HepG2 (cell line): Measurements from ENCODE around the gene EXOC6B. TPM values are rescaled to one million over a fixed set of nuclear protein-coding genes. Genes with fewer than 3 reads are reported as not detected.
A peak's percentile ranks its signal among the peaks of the same experiment; 100 is the strongest.

Experiments used
- ATAC-seq: fragments of 200-7000 bp; cut with Tn5 transposase; 3 replicates; pipeline ENCODE4 v1.9.1; 2020; ENCODE audit warnings: mild to moderate bottlenecking, moderate library complexity
- BruUV-seq: library from RNA; stranded (reverse); fragments of 400-500 nt; replicated peaks from 2 replicates; lab custom pipeline; 2021; lab: Mats Ljungman, UMichigan
- CTCF ChIA-PET: fragments of 300-600 bp; formaldehyde crosslinking; extraction: SDS; loops from one replicate; lab custom pipeline; 2021; ENCODE audit warnings: low total read pairs, inconsistent platforms, low intra/inter-chr PET ratio; lab: Yijun Ruan, JAX
- POLR2A ChIA-PET: fragments of 350-600 bp; sonication (Branson Sonifier 250); formaldehyde crosslinking; loops from one replicate; lab custom pipeline; 2020; ENCODE audit warnings: antibody characterized with exemption, inconsistent platforms; lab: Yijun Ruan, JAX
- DNase-seq: peaks from one replicate; pipeline ENCODE4 v3.0.0-alpha.2; 2015; ENCODE audit warnings: low spot score
- FAIRE-seq: peaks from 3 replicates; lab custom pipeline; 2011; peaks lifted over from hg19 to GRCh38; lab: Jason Lieb, UNC
- H2AFZ ChIP-seq: one replicate; pipeline ENCODE4 v1.6.1; 2011; ENCODE audit warnings: low read length, inconsistent platforms
- H3K27ac ChIP-seq: fragments of 300-600 bp; 3 replicates; pipeline ENCODE4 v1.8.0; 2011; ENCODE audit warnings: mixed run types, mild to moderate bottlenecking, mixed read lengths, low read length, inconsistent platforms; ENCODE audit not compliant: insufficient read depth; ENCODE audit errors: extremely low read length
- H3K27me3 ChIP-seq, 2 experiments: fragments of 200-600 bp in 1 of 2; 2 replicates in 1 of 2; 3 replicates in 1 of 2; pipeline versions ENCODE4 v1.6.0 to v1.8.0; 2011; ENCODE audit warnings: low read length in 2 of 2, mild to moderate bottlenecking in 2 of 2, moderate library complexity in 2 of 2, inconsistent platforms in 1 of 2; ENCODE audit not compliant: insufficient read depth in 2 of 2, control insufficient read depth in 1 of 2
- H3K36me3 ChIP-seq, 2 experiments: fragments of 200-600 bp in 1 of 2; replicated peaks in 1 of 2; 2 replicates in 1 of 2; 3 replicates in 1 of 2; pipeline versions ENCODE4 v1.5.1 to v1.8.0; 2011; ENCODE audit warnings: low read length in 2 of 2, inconsistent platforms in 1 of 2; ENCODE audit not compliant: insufficient read depth in 2 of 2, control insufficient read depth in 1 of 2
- H3K4me1 ChIP-seq: 2 replicates; pipeline ENCODE4 v1.5.1; 2012; ENCODE audit warnings: low read length, inconsistent platforms; ENCODE audit not compliant: insufficient read depth
- H3K4me2 ChIP-seq: 2 replicates; pipeline ENCODE4 v1.6.0; 2011; ENCODE audit warnings: low read depth, low read length, inconsistent platforms
- H3K4me3 ChIP-seq, 3 experiments: fragments of 200-600 bp in 1 of 3; sonication (generic), shearing (Covaris generic) in 1 of 3; replicated peaks in 1 of 3; 2 replicates each; pipeline ENCODE4 v1.5.1; 2011 to 2016; ENCODE audit warnings: low read length in 3 of 3, inconsistent platforms in 2 of 3, low read depth in 2 of 3, mild to moderate bottlenecking in 2 of 3, control low read depth in 1 of 3, mixed read lengths in 1 of 3; ENCODE audit not compliant: insufficient read depth in 1 of 3
- H3K79me2 ChIP-seq: one replicate; pipeline ENCODE4 v1.6.1; 2011; ENCODE audit warnings: low read length, inconsistent platforms; ENCODE audit not compliant: insufficient read depth
- H3K9ac ChIP-seq: 2 replicates; pipeline ENCODE4 v1.6.0; 2011; ENCODE audit warnings: mild to moderate bottlenecking, low read depth, low read length, inconsistent platforms; ENCODE audit not compliant: insufficient read depth
- H3K9me3 ChIP-seq: 2 replicates; pipeline ENCODE4 v1.5.1; 2012; ENCODE audit warnings: mild to moderate bottlenecking, low read length
- H4K20me1 ChIP-seq: 2 replicates; pipeline ENCODE4 v1.6.0; 2011; ENCODE audit warnings: inconsistent platforms, mild to moderate bottlenecking, low read length, moderate library complexity; ENCODE audit not compliant: insufficient read depth
- ATF7 ChIP-seq, 2 experiments: fragments of 450-650 bp in 1 of 2; sonication (generic) in 1 of 2; formaldehyde crosslinking in 1 of 2; IDR thresholded peaks; 2 replicates each; pipeline versions ENCODE4 v1.4.0 to v1.6.1; 2016 to 2020; ENCODE audit warnings: antibody characterized with exemption in 1 of 2, mild to moderate bottlenecking in 1 of 2, missing genetic modification reagents in 1 of 2
- CEBPB ChIP-seq: IDR thresholded peaks from 2 replicates; pipeline ENCODE4 v1.6.1; 2011; ENCODE audit warnings: low read depth, low read length, improper control_type of control experiment, borderline replicate concordance
- HMGA1 ChIP-seq: sonication (generic); formaldehyde crosslinking; conservative IDR thresholded peaks from 2 replicates; pipeline ENCODE4 v1.4.0; 2020; ENCODE audit warnings: missing genetic modification reagents
- NBN ChIP-seq: fragments of 450-650 bp; conservative IDR thresholded peaks from 2 replicates; pipeline ENCODE4 v1.6.1; 2017
- NFIC ChIP-seq: IDR thresholded peaks from 2 replicates; pipeline ENCODE4 v1.6.1; 2012; ENCODE audit warnings: mild to moderate bottlenecking, low read length, inconsistent platforms
- TCF12 ChIP-seq, 2 experiments: fragments of 450-650 bp in 1 of 2; sonication (generic) in 1 of 2; formaldehyde crosslinking in 1 of 2; IDR thresholded peaks; 2 replicates each; pipeline versions ENCODE4 v1.6.1 to v1.8.0; 2017 to 2022; ENCODE audit warnings: antibody characterized with exemption in 1 of 2, mild to moderate bottlenecking in 1 of 2, missing genetic modification reagents in 1 of 2, moderate library complexity in 1 of 2
- ZFYVE20 ChIP-seq: sonication (generic); formaldehyde crosslinking; IDR thresholded peaks from 2 replicates; pipeline ENCODE4 v1.8.0; 2023; ENCODE audit warnings: low read depth, mild to moderate bottlenecking, moderate library complexity, missing genetic modification reagents, borderline replicate concordance
- ZIK1 ChIP-seq: sonication (generic); formaldehyde crosslinking; IDR thresholded peaks from 2 replicates; pipeline ENCODE4 v1.5.0; 2020; ENCODE audit warnings: mild to moderate bottlenecking, low read depth, missing genetic modification reagents, borderline replicate concordance
- ZNF326 ChIP-seq: sonication (generic); formaldehyde crosslinking; IDR thresholded peaks from 2 replicates; pipeline ENCODE4 v1.4.0; 2020; ENCODE audit warnings: missing genetic modification reagents, borderline replicate concordance
- ZNF546 ChIP-seq: sonication (generic); formaldehyde crosslinking; conservative IDR thresholded peaks from 2 replicates; pipeline ENCODE4 v1.8.1; 2023; ENCODE audit warnings: mild to moderate bottlenecking, missing genetic modification reagents
- ZNF720 ChIP-seq: sonication (generic); formaldehyde crosslinking; IDR thresholded peaks from 2 replicates; pipeline ENCODE4 v1.4.0; 2020; ENCODE audit warnings: missing genetic modification reagents
- ZNF747 ChIP-seq: sonication (generic); formaldehyde crosslinking; IDR thresholded peaks from 2 replicates; pipeline ENCODE4 v1.8.1; 2023; ENCODE audit warnings: missing genetic modification reagents, mild to moderate bottlenecking, borderline replicate concordance
- ZNF749 ChIP-seq: sonication (generic); formaldehyde crosslinking; IDR thresholded peaks from 2 replicates; pipeline ENCODE4 v1.8.0; 2022; ENCODE audit warnings: mild to moderate bottlenecking, missing genetic modification reagents, moderate library complexity, borderline replicate concordance
- ZNF850 ChIP-seq: sonication (generic); formaldehyde crosslinking; conservative IDR thresholded peaks from 2 replicates; pipeline ENCODE4 v1.9.0; 2021; ENCODE audit warnings: mild to moderate bottlenecking, missing genetic modification reagents
- WGBS: methylation state at CpG from one replicate; pipeline ENCODE4 v1.1.6; 2017; ENCODE audit warnings: low lambda C conversion rate; 5-methylcytosine and 5-hydroxymethylcytosine counted together
- in situ Hi-C: cut with HindIII; loops from 2 replicates; pipeline ENCODE4 v1.10.0; 2017; ENCODE audit warnings: low pct_unique_long_range_greater_than_20kb; ENCODE audit not compliant: extremely low pct_ligation_motif_present
- intact Hi-C: fragments of 100-400 bp; cut with micrococcal nuclease; formaldehyde crosslinking; loops from one replicate; pipeline ENCODE4 v1.10.0; 2022; ENCODE audit not compliant: unreplicated experiment
- polyA plus RNA-seq, 8 experiments: library from polyadenylated mRNA; depleted of rRNA in 3 of 8; stranded (reverse) in 7 of 8; unstranded in 1 of 8; fragments of >200 nt; fragmentation: Illumina TruSeq in 4 of 8; extraction: Trizol in 4 of 8; gene quantifications; 2 replicates each; pipeline versions ENCODE4 v1.2.1 to v1.2.3, GENCODE V29; 2011 to 2016; ENCODE audit warnings: low read depth in 4 of 8, missing spikeins in 1 of 8, mixed read lengths in 1 of 8; ENCODE audit not compliant: insufficient read depth in 1 of 8
- total RNA-seq, 5 experiments: library from RNA; depleted of rRNA; stranded (reverse); fragments of >200 nt; fragmentation: Illumina TruSeq; extraction: Trizol; gene quantifications; 2 replicates each; pipeline ENCODE4 v1.2.3, GENCODE V29; 2016; ENCODE audit warnings: low read depth in 1 of 5

The EXOC6B gene
- total and polyA plus RNA-seq, 2 of the 13 experiments (the other 11 are each of a cell fraction or from before 2014, with no cell fraction given): 9.1 to 15.9 TPM

DNA sequence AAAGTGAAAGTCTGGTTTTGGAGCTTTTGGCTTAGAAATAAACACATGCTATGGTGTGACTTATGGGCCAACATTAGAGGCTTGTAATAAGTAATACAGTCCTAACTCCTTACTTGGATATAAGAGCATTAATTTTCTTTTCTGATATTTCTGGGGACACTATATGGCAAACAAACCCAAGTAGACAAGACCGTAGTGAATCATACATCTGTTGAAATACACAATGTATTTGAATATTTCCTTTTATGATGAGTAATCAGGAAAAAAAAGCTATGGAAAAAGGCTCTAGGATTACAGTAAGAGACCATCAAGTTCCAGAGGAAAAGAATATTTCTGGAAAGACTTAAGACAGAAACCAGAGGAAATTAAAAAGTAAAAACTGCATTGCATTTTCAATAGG, 532.2 kb downstream of the EXOC6B start:
- POLR2A ChIA-PET: no interaction called here
- CTCF ChIA-PET: no interaction called here
- Histone ChIP-seq H3K4me1 (no peaks in the 10 kb centered on the region), H3K9ac (no peak overlapping the region), H3K27me3 (no peaks in the 10 kb centered on the region), H3K79me2 (no peaks in the 10 kb centered on the region), H3K9me3 (no peaks in the 10 kb centered on the region), H3K27ac (no peak overlapping the region), H3K36me3 (no peaks in the 10 kb centered on the region), H2AFZ (no peak overlapping the region), H3K4me2 (no peak overlapping the region), H4K20me1 (no peaks in the 10 kb centered on the region), H3K4me3 (no peak overlapping the region)
- in situ Hi-C loops: no loop called here
- intact Hi-C loops: no loop called here
- DNase-seq: no peak
- WGBS: 65% methylated on average over 1 of the region's 1 CpG
- no TSS peak for BruUV-seq
- ATAC-seq: no peak
- FAIRE-seq: no peak
- TF ChIP-seq NFIC: no peak
- no peak for TF ChIP-seq ZNF749
- TF ChIP-seq ZFYVE20 (CRISPR knock-in tag): no peak
- no peak for TF ChIP-seq ZNF850 (CRISPR knock-in tag)
- no peak for TF ChIP-seq ZNF326 (CRISPR knock-in tag)
- TF ChIP-seq ZNF720 (CRISPR knock-in tag): no peak
- TF ChIP-seq NBN: no peak
- TF ChIP-seq TCF12 (IDR thresholded peaks at IDR 0.05): no peak
- no peak for TF ChIP-seq TCF12 (CRISPR knock-in tag; IDR thresholded peaks at IDR 0.05)
- TF ChIP-seq, all 625 proteins: peak for 0

DNA sequence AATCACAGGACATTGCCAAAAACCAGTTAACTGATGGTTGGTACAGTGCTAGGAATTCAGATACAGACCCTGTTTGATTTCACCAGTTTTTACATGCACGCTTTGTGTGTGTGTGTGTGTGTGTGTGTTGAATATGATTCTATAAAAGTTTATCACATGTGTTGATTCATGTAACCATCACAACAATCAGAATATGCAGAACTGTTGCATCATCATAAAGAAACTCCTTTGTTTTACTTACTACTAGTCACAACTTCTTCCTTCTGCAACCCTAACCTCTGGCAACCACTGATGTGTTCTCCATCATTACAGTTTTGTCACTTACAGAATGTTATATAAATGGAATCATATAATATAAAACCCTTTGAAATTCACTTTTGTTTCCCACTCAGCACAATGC, 533.4 kb downstream of the EXOC6B start:
- H3K79me2 ChIP-seq: no peaks in the 10 kb centered on the region
- no TSS peak for BruUV-seq
- H3K4me2 ChIP-seq: no peak overlapping the region
- no peak overlapping the region for H3K27ac ChIP-seq
- DNase-seq: no peak
- FAIRE-seq: no peak
- no peaks in the 10 kb centered on the region for H4K20me1 ChIP-seq
- CTCF ChIA-PET: no interaction called here
- no peak overlapping the region for H3K4me3 ChIP-seq
- no peaks in the 10 kb centered on the region for H3K27me3 ChIP-seq
- H3K9me3 ChIP-seq: no peaks in the 10 kb centered on the region
- H2AFZ ChIP-seq: no peak overlapping the region
- intact Hi-C loops: no loop called here
- TF ChIP-seq HMGA1 (no peak), ATF7 (IDR thresholded peaks at IDR 0.05) (peak; percentile 60; the same call in 1 of the 2 replicates), ATF7 (CRISPR knock-in tag; IDR thresholded peaks at IDR 0.05) (no peak), CEBPB (peak; percentile 33; the same call in 1 of the 2 replicates), ZNF747 (CRISPR knock-in tag) (no peak), ZIK1 (CRISPR knock-in tag) (no peak), ZNF546 (CRISPR knock-in tag) (no peak)
- TF ChIP-seq, all 625 proteins: peak for 2
- POLR2A ChIA-PET: no interaction called here
- Histone ChIP-seq H3K36me3 (no peaks in the 10 kb centered on the region), H3K4me1 (no peaks in the 10 kb centered on the region), H3K9ac (no peak overlapping the region)
- WGBS: 100% methylated on average over 1 of the region's 1 CpG
- no peak for ATAC-seq
- in situ Hi-C loops: no loop called here
